GM12801 (cell line): ENCODE results near the gene SARM1.

Experiments
- CTCF ChIP-seq: IDR thresholded peaks from one replicate; pipeline ENCODE4 v1.5.1; 2011; ENCODE audit warnings: control low read depth; ENCODE audit not compliant: insufficient read length; ENCODE audit errors: extremely low read depth

Gene SARM1

GRCh38 chr17:28371245-28372202 lies at the start of gene SARM1:
TSS of gene SARM1 (plus strand) at chr17:28371694. CDS start at chr17:28372033, 339 bp downstream.
- TF ChIP-seq CTCF, result no peak

DNA sequence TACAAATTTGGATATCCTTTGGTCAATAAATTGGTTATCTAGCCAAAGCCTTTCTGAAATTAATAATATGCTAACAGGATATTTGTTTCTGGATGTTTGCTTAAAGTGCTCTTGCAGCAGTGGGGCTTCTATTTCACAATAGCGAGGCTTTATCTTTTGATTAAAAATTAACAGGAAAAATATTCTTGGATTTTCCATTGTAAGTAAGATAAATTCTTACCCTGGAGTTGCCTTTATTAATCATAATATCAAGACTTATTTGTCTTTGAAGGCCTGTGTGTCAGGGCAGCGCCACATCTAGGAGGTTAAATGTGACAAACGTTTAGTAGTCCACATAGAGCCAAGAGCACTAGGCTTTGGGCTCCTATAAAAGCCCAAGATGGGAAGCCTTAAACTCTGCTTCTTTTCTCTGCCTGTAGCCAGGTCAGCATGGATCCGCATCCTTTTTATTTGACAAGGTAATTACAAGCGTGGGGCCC lies 47.2 kb upstream of the SARM1 start:
- TF ChIP-seq CTCF, result no peak

DNA sequence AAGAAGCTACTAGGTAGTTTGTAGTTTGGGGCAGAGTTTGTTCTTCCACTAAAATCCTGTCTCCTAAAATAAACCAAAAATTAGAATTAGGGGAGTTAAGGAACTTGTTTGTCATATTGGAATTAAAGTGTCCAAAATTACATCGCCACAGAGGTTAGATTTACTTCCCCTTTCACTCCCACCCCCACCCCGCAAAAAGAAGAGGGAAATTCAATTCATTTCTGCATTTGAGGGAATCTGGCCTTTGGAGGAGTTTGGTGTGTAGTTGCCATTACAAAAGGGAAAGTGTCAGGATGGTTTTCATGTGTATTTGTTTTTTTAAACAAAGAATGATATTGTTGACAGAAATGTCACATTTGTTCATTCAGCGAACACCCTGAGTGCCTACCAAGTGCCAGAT lies 46.7 kb upstream of the SARM1 start:
- TF ChIP-seq CTCF, result no peak

DNA sequence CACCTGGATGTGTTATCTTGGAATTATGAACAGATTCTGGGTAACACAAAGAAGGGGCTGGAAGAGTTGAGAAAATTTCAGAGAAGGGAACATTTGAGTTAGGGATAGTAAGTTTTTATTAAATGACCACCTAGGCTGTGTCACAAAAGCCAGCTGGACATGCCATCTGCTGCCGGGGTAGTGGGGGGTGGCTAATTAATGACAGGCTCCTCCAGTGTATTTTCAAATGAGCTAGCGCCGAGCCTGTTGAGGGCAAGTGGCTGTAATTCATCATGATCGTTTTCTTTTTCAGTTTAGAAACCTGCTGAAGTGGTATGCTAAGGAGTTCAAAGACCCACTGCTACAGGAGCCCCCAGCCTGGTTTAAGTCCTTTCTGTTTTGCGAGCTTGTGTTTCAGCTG lies 46.3 kb upstream of the SARM1 start:
- TF ChIP-seq CTCF, result no peak

GRCh38 chr17:28326114-28326513 lies 45.4 kb upstream of the SARM1 start:
- no peak for TF ChIP-seq CTCF

GRCh38 chr17:28327031-28327607 lies 44.4 kb upstream of the SARM1 start:
- no peak for TF ChIP-seq CTCF

DNA sequence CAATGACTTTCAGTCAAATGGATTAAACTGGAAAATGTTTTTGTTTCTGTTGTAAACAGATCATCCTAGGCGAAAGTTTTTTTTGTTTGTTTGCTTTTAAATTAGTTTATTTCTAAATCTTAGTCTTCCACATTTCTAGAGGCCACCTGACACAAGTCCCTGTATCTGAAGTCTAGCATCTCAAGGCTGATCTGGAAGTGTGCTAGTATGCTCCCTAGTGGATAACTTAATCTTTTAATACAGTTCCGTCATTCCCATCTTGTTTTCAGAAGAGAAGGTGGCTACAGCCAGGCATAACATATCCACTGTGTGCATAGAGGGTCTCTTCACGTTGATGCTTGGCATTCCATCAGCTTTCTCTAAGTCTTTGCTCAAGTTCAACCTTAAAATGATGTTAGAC lies 43.8 kb upstream of the SARM1 start:
- no peak for TF ChIP-seq CTCF
